Large intestine (tissue), 3 donors: Measurements from ENCODE around the gene TRIM65. TPM values are rescaled to one million over a fixed set of nuclear protein-coding genes. Genes with fewer than 3 reads are reported as not detected.
"Not testable (repeated sequence)": the region's sequence is repeated elsewhere in the genome, so short reads cannot be mapped to it uniquely, and the experiment has no call there.

Source experiments
- DNase-seq, 2 donors: peaks; one replicate each; pipeline versions ENCODE4 v3.0.0 to v3.0.0-alpha.2; 2013
- H3K27ac ChIP-seq: one replicate; pipeline ENCODE4 v1.5.1; 2013; ENCODE audit warnings: low read length
- H3K27me3 ChIP-seq: 2 replicates; pipeline ENCODE4 v1.6.1; 2013; ENCODE audit warnings: low read length; ENCODE audit not compliant: control insufficient read depth, insufficient read depth
- H3K36me3 ChIP-seq: 2 replicates; pipeline ENCODE4 v1.6.1; 2013; ENCODE audit warnings: low read length; ENCODE audit not compliant: control insufficient read depth, insufficient read depth
- H3K4me1 ChIP-seq: one replicate; pipeline ENCODE4 v1.6.1; 2013; ENCODE audit warnings: low read length; ENCODE audit not compliant: control insufficient read depth, insufficient read depth
- H3K4me3 ChIP-seq: one replicate; pipeline ENCODE4 v1.5.1; 2013; ENCODE audit warnings: low read length
- H3K9me3 ChIP-seq: one replicate; pipeline ENCODE4 v1.6.1; 2013; ENCODE audit warnings: mild to moderate bottlenecking, low read depth, low read length, moderate library complexity; ENCODE audit not compliant: control insufficient read depth
- WGBS: methylation state at CpG from one replicate; pipeline ENCODE4 v1.1.5; 2013; ENCODE audit warnings: low lambda C conversion rate; ENCODE audit not compliant: insufficient coverage; 5-methylcytosine and 5-hydroxymethylcytosine counted together
- polyA plus RNA-seq: library from polyadenylated mRNA; unstranded; fragments of 120-200 nt; gene quantifications from one replicate; pipeline ENCODE4 v1.2.1, GENCODE V29; 2013

TRIM65 gene
- polyA plus RNA-seq, 1 donor: 18.7 TPM

DNA sequence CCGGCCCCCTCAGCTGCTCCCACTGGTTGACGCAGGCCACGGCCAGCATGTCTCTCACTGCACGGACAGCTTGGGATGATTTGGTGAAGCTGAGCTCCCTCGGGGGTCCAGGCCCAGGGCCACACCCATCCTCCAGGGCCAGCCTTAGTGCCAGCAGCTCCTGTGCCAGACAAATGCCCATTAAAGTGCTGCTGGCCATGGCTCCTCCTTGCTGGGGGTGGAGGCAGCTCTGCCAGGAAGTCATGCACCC lies 20.9 kb downstream of the TRIM65 start:
- no CpG with 5 or more reads among the region's 5 CpGs for WGBS
- no peak overlapping the region for H3K4me3 ChIP-seq
- peaks cover 7% of the 10 kb centered on the region for H3K27me3 ChIP-seq
- H3K9me3 ChIP-seq: no peaks in the 10 kb centered on the region
- DNase-seq: no peak
- H3K36me3 ChIP-seq: peaks cover 13% of the 10 kb centered on the region
- no peak overlapping the region for H3K27ac ChIP-seq
- peaks cover 31% of the 10 kb centered on the region for H3K4me1 ChIP-seq

DNA sequence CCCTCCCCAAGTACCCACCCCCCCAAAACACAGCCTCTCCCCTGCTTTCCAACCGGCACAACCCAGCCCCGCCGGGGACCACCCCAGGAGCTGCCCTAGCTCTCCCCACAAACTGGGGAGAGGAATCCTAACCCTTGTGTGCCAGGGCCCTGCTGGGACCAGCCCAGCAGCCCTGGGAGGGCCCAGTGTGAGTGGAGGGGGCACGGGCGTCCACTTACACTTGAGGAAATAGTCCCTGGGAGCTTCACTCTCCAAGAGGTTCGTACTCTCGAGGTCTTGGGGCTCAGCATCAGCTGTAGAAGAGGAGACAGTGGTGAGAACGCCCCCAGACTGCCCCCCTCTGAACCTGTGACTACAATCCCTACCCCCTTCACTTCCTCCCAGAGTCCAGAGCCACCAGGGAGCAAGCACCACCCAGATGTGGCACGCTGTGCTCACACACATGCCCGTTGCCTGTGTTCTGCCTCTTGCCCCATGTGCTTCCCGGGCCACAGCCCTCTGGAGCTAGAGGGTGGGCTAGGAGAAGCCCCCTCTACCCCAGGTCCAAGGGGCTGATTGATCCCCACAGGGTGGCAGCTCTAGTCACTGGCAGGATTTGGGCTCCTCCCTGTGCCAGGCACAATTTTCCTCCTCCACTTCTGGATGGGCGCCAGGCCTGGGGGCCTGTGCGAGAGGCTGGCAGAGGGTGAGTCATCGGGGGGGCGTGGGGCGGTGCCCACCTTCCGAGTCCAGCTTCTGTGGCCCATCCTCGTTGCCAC lies 21.4 kb downstream of the TRIM65 start:
- Histone ChIP-seq H3K27me3 (peaks cover 7% of the 10 kb centered on the region), H3K4me1 (peaks cover 31% of the 10 kb centered on the region), H3K4me3 (no peak overlapping the region), H3K36me3 (peaks cover 13% of the 10 kb centered on the region), H3K27ac (no peak overlapping the region), H3K9me3 (no peaks in the 10 kb centered on the region)
- no CpG with 5 or more reads among the region's 18 CpGs for WGBS
- no peak for DNase-seq

DNA sequence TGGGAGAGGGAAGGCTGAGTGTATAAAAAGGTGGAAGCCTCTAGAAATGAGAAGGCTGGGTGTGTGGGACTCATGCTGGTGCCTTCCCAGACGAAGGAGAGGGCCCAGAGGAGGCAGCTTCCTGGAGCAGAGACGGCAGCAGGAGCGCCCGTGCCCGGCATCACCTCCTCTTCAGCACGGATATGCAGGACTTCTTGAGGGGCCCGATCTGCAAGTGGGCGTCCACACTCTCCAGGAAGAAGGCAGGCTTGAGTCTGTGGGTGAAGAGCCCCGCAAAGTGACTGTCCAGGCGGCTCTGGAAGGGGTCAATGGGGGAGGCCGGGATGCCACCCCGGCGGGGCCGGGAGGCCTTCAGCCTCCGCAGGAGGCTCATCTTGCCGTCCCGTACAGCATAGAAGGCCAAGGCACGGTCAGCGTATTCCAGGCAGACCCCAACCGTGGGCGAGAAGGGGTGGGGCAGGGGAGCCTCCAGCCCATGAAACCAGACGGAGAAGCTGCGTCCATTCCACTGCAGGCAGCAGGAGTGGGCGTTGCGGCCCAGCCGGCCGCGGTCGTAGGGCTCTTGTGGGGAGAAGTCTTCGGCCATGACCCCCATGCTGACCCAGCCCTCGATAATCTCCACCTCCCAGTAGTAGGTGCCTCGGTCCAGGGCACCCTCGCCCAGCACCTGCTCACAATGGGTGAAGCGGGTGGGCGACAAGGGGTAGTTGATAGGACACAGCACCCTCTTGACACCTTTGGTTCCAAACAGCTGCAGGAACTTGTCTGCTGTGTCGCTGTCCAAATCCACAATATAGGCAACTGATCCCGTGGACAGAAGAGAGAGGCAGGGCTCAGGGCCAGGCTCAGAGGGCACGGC lies 22.2 kb downstream of the TRIM65 start:
- WGBS: no CpG with 5 or more reads among the region's 38 CpGs
- Histone ChIP-seq H3K36me3 (peaks cover 13% of the 10 kb centered on the region), H3K4me3 (no peak overlapping the region), H3K27me3 (peaks cover 7% of the 10 kb centered on the region), H3K4me1 (peaks cover 34% of the 10 kb centered on the region), H3K27ac (no peak overlapping the region), H3K9me3 (no peaks in the 10 kb centered on the region)
- no peak for DNase-seq

DNA sequence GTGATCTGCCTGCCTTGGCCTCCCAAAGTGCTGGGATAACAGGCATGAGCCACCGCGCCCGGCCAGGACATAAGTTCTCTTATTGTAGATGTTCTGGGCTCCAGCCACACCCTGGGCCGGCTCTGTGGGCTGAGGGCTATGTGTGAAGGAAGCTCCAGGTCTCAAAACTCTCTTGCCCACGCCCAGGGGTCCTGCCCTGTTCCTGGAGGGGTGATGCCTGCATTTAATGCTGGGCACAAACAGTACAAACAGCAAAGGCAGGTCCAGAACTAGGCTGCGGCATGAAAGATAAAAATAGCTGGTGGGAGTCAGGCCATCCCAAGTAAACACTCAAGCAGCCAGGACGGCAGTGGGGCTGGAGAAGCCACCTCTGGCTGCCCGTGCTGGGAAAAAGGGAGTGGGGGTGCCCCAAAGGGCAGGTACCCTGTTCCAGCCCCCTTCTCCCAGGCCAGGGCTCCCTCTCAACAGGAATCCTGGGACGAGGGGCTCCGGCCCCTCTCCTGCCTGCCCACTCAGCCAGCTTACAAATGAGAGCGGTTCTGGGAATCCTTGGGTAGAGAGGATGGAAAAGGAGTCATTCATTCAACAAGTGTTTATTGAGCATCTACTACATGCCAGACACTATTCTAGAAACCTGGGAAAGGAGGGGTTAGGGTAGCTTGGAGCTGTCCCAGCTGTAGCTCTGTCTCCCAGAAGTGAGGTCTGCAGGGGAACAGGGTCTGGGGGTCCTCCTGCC lies 23.0 kb downstream of the TRIM65 start:
- no peak overlapping the region for H3K4me3 ChIP-seq
- no peak for DNase-seq
- peaks cover 40% of the 10 kb centered on the region for H3K4me1 ChIP-seq
- H3K36me3 ChIP-seq: peaks cover 13% of the 10 kb centered on the region
- no CpG with 5 or more reads among the region's 11 CpGs for WGBS
- H3K27me3 ChIP-seq: peaks cover 2% of the 10 kb centered on the region
- H3K9me3 ChIP-seq: no peaks in the 10 kb centered on the region
- no peak overlapping the region for H3K27ac ChIP-seq

DNA sequence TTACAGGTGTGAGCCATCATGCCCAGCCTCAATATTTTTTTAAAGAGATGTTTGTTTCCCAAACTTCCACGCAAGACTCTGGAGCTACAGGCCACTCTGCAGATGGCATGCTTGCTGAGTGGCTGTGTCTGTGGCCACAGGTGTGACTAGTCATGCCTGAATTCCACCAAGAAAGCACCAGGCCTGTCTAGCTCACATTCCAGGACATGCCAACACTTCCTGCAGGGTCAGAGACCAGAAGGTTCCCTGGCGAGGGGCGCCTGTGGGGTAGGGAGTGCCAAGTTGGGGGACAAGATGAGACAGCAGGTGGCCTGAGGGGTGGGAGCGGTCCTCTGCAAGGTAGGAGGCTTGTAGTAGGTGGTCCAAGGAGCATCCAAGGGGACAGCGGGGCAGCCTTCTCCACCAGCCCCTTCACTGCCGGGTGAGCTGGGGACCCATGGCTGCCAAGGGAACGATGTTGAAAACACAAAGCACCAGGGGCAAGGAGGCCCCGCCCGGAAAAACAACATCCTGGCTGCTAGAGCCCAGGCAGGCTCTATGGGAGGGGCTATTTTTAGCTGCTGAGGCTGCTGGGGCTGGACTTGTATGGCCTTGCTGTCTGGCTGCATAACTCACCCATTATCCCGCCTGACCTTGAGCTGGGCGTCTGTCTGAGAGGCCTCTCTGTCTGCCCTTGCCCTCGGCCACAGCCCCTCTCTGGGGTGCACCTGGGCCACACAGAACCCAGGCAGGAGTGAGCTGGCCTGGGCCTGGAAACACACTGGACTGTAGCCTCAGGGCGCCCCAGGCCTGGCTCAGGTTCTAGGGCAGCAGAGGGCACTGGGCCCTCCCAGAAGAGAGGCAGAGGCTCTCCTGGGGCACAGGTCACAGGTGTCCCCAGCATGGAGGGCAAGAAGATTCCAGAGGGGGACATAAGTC lies 24.1 kb downstream of the TRIM65 start:
- no peak overlapping the region for H3K4me3 ChIP-seq
- H3K9me3 ChIP-seq: no peaks in the 10 kb centered on the region
- peaks cover 13% of the 10 kb centered on the region for H3K36me3 ChIP-seq
- peaks cover 40% of the 10 kb centered on the region for H3K4me1 ChIP-seq
- WGBS: no CpG with 5 or more reads among the region's 13 CpGs
- peak in 1 of 2 donors; percentile 65 for DNase-seq
- H3K27me3 ChIP-seq: no peaks in the 10 kb centered on the region
- peak overlapping the region; percentile 64 for H3K27ac ChIP-seq

DNA sequence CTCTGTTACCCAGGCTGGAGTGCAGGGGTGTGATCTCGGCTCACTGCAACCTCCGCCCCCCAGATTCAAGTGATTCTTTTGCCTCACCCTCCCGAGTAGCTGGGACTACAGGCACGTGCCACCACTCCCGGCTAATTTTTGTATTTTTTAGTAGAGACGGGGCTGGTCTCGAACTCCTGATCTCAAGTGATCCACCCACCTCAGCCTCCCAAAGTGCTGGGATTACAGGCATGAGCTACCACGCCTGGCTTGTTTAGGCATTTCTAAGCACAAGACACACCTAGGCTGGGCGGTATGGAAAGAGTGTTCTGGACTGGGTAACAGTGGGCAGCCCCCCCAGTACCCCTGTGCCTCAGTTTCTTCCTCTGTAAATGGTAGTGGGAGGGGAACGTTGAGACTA lies 26.5 kb downstream of the TRIM65 start:
- peaks cover 18% of the 10 kb centered on the region for H3K4me1 ChIP-seq
- 83% methylated on average over 1 of the region's 10 CpGs for WGBS
- H3K9me3 ChIP-seq: not testable (repeated sequence)

DNA sequence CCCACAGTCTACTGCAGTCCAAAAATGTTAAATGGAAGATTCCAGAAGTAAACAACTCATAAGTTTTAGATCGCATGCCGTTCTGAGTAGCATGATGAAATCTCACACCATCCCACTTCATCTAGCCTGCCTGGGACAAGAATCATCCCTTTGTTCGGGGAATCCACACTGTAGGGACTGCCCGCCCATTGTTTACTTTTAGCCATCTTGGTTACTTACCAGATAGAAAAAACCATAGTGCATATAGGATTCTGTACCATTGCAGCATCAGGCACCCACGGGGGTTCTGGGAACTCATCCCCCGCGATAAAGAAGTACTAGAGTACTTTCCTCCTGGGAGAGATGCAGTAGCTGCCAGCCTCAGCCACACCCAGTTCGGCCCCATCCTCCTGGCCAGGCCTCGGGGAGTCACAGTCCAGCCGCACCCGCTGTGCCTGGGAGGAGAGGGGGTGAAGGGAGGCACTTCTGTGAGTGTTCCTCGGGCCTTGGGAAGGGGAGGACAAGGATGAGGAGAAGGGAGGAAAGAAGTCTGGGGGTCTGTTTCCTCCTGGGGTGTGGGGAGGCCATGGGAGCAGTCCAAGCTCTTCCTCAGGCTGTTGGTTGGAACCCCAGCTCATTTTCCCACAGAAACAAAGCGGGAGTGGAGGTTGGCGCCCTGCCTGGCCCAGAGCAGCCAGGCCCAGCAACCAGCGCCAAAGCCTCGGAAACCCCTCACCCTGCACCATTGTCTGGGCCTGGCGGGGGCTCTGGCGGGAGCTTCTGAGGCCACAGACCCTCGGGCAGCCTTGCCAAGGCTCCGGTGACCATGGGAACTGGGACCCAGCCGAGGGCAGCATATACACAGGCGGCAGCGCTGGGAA lies 27.2 kb downstream of the TRIM65 start:
- WGBS: no CpG with 5 or more reads among the region's 23 CpGs
- Histone ChIP-seq H3K27ac (peak overlapping the region; percentile 48), H3K4me3 (no peak overlapping the region), H3K9me3 (no peaks in the 10 kb centered on the region), H3K36me3 (peaks cover 4% of the 10 kb centered on the region), H3K27me3 (no peaks in the 10 kb centered on the region), H3K4me1 (peaks cover 18% of the 10 kb centered on the region)
- DNase-seq: peak in 1 of 2 donors; percentile 51

More for the DNA sequence above, 26.5 kb downstream of the TRIM65 start:
- H3K27me3 ChIP-seq, H3K4me3 ChIP-seq, H3K27ac ChIP-seq, DNase-seq, H3K36me3 ChIP-seq: not testable (repeated sequence)

DNA sequence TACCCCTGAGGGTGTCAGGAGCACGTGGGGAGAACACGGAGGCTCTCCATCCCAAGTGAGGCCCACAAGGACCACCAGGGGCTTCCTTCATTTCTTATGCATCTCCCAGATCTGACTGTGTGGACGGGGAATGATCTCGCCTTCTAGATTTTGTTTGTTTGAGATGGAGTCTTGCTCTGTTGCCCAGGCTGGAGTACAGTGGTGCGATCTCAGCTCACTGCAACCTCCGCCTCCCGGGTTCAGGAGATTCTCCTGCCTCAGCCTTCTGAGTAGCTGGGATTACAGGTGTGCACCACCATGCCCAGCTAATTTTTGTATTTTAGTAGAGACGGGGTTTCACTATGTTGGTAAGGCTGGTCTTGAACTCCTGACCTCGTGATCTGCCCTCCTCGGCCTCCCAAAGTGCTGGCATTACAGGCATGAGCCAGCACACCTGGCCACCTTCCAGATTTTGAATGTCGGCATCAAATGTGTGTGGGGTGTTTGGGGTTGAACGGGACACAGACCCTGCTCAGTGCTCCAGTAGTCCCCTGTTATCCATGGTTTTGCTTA lies 27.9 kb downstream of the TRIM65 start:
- WGBS: 80% methylated on average over 2 of the region's 12 CpGs
- peaks cover 18% of the 10 kb centered on the region for H3K4me1 ChIP-seq

More for the DNA sequence above, 27.9 kb downstream of the TRIM65 start:
- not testable (repeated sequence) for H3K9me3 ChIP-seq, H3K4me3 ChIP-seq, DNase-seq, H3K27me3 ChIP-seq, H3K36me3 ChIP-seq
- H3K27ac ChIP-seq: peak overlapping the region; percentile 48
